HFFc6 (cell line): ENCODE results near the gene WNT4. TPM values are rescaled to one million over a fixed set of nuclear protein-coding genes. Genes with fewer than 3 reads are reported as not detected.

Experiments used
- DNase-seq: peaks from one replicate; pipeline ENCODE4 v3.0.0-alpha.2; 2018
- H3K27ac Mint-ChIP-seq: 2 replicates; pipeline ENCODE4 v1.8.0; 2020; ENCODE audit warnings: mild to moderate bottlenecking, mixed read lengths
- H3K27me3 Mint-ChIP-seq: 2 replicates; pipeline ENCODE4 v1.8.0; 2021; ENCODE audit warnings: mild to moderate bottlenecking, moderate library complexity, mixed read lengths; ENCODE audit not compliant: insufficient read depth
- H3K36me3 Mint-ChIP-seq: 2 replicates; pipeline ENCODE4 v1.8.0; 2021; ENCODE audit warnings: low read depth, mixed read lengths
- H3K4me1 Mint-ChIP-seq: 2 replicates; pipeline ENCODE4 v1.8.0; 2020; ENCODE audit warnings: low read depth, mixed read lengths
- H3K4me3 Mint-ChIP-seq: 2 replicates; pipeline ENCODE4 v1.8.0; 2020; ENCODE audit warnings: mild to moderate bottlenecking, moderate library complexity, mixed read lengths
- H3K9me3 Mint-ChIP-seq: 2 replicates; pipeline ENCODE4 v1.8.0; 2020; ENCODE audit warnings: mild to moderate bottlenecking, mixed read lengths
- CTCF ChIP-seq: fragments of 200-600 bp; sonication (generic); IDR thresholded peaks from 2 replicates; pipeline ENCODE4 v1.5.0; 2021; ENCODE audit warnings: antibody characterized with exemption, mild to moderate bottlenecking
- total RNA-seq, 6 experiments: library from RNA; stranded (reverse); fragmentation: NEBNext Ultra II Directional; extraction: Animal tissue kit (Norgen Biotek cat#: 25700); gene quantifications; 2 replicates in 1 of 6; 3 replicates in 5 of 6; pipeline ENCODE4 v1.2.3, GENCODE V29; 2021

Gene WNT4
- total RNA-seq, 6 experiments from 2014 or later = not detected

GRCh38 chr1:22188436-22188835, 45.5 kb upstream of the WNT4 start:
- Mint-ChIP-seq H3K27ac (no peak overlapping the region), H3K4me1 (no peaks in the 10 kb centered on the region), H3K27me3 (peaks cover 27% of the 10 kb centered on the region), H3K4me3 (no peak overlapping the region), H3K36me3 (no peaks in the 10 kb centered on the region), H3K9me3 (no peaks in the 10 kb centered on the region)
- no peak for DNase-seq
- no peak for TF ChIP-seq CTCF

GRCh38 chr1:22186311-22186710, 43.4 kb upstream of the WNT4 start:
- TF ChIP-seq CTCF = no peak
- Mint-ChIP-seq H3K4me1 (no peaks in the 10 kb centered on the region), H3K9me3 (no peaks in the 10 kb centered on the region; the same call in 1 of the 2 replicates), H3K27me3 (peaks cover 36% of the 10 kb centered on the region), H3K4me3 (no peak overlapping the region), H3K36me3 (no peaks in the 10 kb centered on the region), H3K27ac (no peak overlapping the region)
- DNase-seq = no peak

- no peak overlapping the region for H3K4me3 Mint-ChIP-seq
- H3K27ac Mint-ChIP-seq = no peak overlapping the region
- DNase-seq = no peak
- TF ChIP-seq CTCF = no peak
- H3K9me3 Mint-ChIP-seq = no peaks in the 10 kb centered on the region; the same call in 1 of the 2 replicates
- no peaks in the 10 kb centered on the region for H3K36me3 Mint-ChIP-seq
- H3K27me3 Mint-ChIP-seq = peaks cover 40% of the 10 kb centered on the region
- H3K4me1 Mint-ChIP-seq = no peaks in the 10 kb centered on the region
Measured at GRCh38 chr1:22184892-22185612, 42.2 kb upstream of the WNT4 start.

GRCh38 chr1:22184454-22184853, 41.6 kb upstream of the WNT4 start:
- H3K27me3 Mint-ChIP-seq = peaks cover 41% of the 10 kb centered on the region

GRCh38 chr1:22182715-22183114, 39.8 kb upstream of the WNT4 start:
- no peak for DNase-seq
- H3K4me1 Mint-ChIP-seq = no peaks in the 10 kb centered on the region
- H3K27ac Mint-ChIP-seq = no peak overlapping the region
- TF ChIP-seq CTCF = no peak
- H3K4me3 Mint-ChIP-seq = no peak overlapping the region
- H3K36me3 Mint-ChIP-seq = no peaks in the 10 kb centered on the region
- peaks cover 50% of the 10 kb centered on the region for H3K27me3 Mint-ChIP-seq
- H3K9me3 Mint-ChIP-seq = no peaks in the 10 kb centered on the region; the same call in 1 of the 2 replicates

More at GRCh38 chr1:22184454-22184853, 41.6 kb upstream of the WNT4 start:
- no peak overlapping the region for H3K27ac Mint-ChIP-seq
- no peaks in the 10 kb centered on the region for H3K36me3 Mint-ChIP-seq
- no peaks in the 10 kb centered on the region for H3K4me1 Mint-ChIP-seq
- H3K4me3 Mint-ChIP-seq = no peak overlapping the region
- TF ChIP-seq CTCF = no peak
- no peaks in the 10 kb centered on the region; the same call in 1 of the 2 replicates for H3K9me3 Mint-ChIP-seq
- no peak for DNase-seq
